GM23338 (cell line): ENCODE measurements around the gene SERPINH1. TPM values are rescaled to one million over a fixed set of nuclear protein-coding genes. Genes with fewer than 3 reads are reported as not detected.

Source experiments
- ATAC-seq: fragments of 200-7000 bp; cut with Tn5 transposase; 3 replicates; pipeline ENCODE4 v1.9.1; 2020
- DNase-seq: peaks from one replicate; pipeline ENCODE4 v3.0.0-alpha.2; 2015; ENCODE audit warnings: low spot score
- H2AFZ ChIP-seq: fragments of 200-600 bp; sonication (generic); 2 replicates; pipeline ENCODE4 v1.8.0; 2016; ENCODE audit warnings: antibody characterized with exemption, mild to moderate bottlenecking, moderate library complexity
- H3F3A ChIP-seq: fragments of 200-600 bp; sonication (generic); replicated peaks from 2 replicates; pipeline ENCODE4 v1.8.0; 2017; ENCODE audit warnings: antibody characterized with exemption, mixed run types, low read depth
- H3K27ac ChIP-seq: fragments of 200-600 bp; sonication (generic); 2 replicates; pipeline ENCODE4 v1.6.1; 2016; ENCODE audit warnings: low read depth
- H3K27me3 ChIP-seq: fragments of 200-600 bp; sonication (generic); 2 replicates; pipeline ENCODE4 v1.8.0; 2016; ENCODE audit warnings: mild to moderate bottlenecking, mixed run types, moderate library complexity; ENCODE audit not compliant: insufficient read depth
- H3K36me3 ChIP-seq: fragments of 200-600 bp; sonication (generic); 2 replicates; pipeline ENCODE4 v1.8.0; 2016; ENCODE audit warnings: mild to moderate bottlenecking; ENCODE audit not compliant: insufficient read depth
- H3K4me1 ChIP-seq: fragments of 200-600 bp; sonication (generic); 2 replicates; pipeline ENCODE4 v1.8.0; 2016; ENCODE audit warnings: mild to moderate bottlenecking, moderate library complexity; ENCODE audit not compliant: insufficient read depth
- H3K4me2 ChIP-seq: fragments of 200-600 bp; sonication (generic); 2 replicates; pipeline ENCODE4 v1.7.1; 2017; ENCODE audit warnings: mixed run types
- H3K4me3 ChIP-seq: fragments of 200-600 bp; sonication (generic); 2 replicates; pipeline ENCODE4 v1.6.1; 2016; ENCODE audit warnings: mixed run types
- H3K79me2 ChIP-seq: fragments of 200-600 bp; sonication (generic); replicated peaks from 2 replicates; pipeline ENCODE4 v1.8.0; 2017; ENCODE audit warnings: mild to moderate bottlenecking; ENCODE audit not compliant: insufficient read depth
- H3K9me2 ChIP-seq: fragments of 200-600 bp; sonication (generic); 2 replicates; pipeline ENCODE4 v1.8.0; 2017; ENCODE audit not compliant: insufficient read depth
- H4K20me1 ChIP-seq: fragments of 200-600 bp; sonication (generic); replicated peaks from 2 replicates; pipeline ENCODE4 v1.8.0; 2017; ENCODE audit warnings: mild to moderate bottlenecking; ENCODE audit not compliant: insufficient read depth
- H3K27ac Mint-ChIP-seq: 2 replicates; pipeline ENCODE4 v1.8.0; 2020; ENCODE audit warnings: inconsistent platforms, mild to moderate bottlenecking, moderate library complexity, mixed read lengths
- H3K27me3 Mint-ChIP-seq: 3 replicates; pipeline ENCODE4 v1.8.0; 2022; ENCODE audit warnings: low read depth, mild to moderate bottlenecking, moderate library complexity, mixed read lengths, inconsistent platforms; ENCODE audit not compliant: insufficient read depth, poor library complexity
- H3K36me3 Mint-ChIP-seq: 3 replicates; pipeline ENCODE4 v1.8.0; 2021; ENCODE audit warnings: low read depth, mild to moderate bottlenecking, inconsistent platforms, moderate library complexity, mixed read lengths
- H3K4me1 Mint-ChIP-seq: 3 replicates; pipeline ENCODE4 v1.8.0; 2020; ENCODE audit warnings: mild to moderate bottlenecking, inconsistent platforms, mixed read lengths
- H3K4me3 Mint-ChIP-seq: 3 replicates; pipeline ENCODE4 v1.8.0; 2021; ENCODE audit warnings: moderate library complexity, mild to moderate bottlenecking, inconsistent platforms, mixed read lengths
- H3K9me3 Mint-ChIP-seq: 3 replicates; pipeline ENCODE4 v1.8.0; 2020; ENCODE audit warnings: moderate library complexity, mild to moderate bottlenecking, inconsistent platforms, mixed read lengths
- ETS1 ChIP-seq: IDR thresholded peaks from 2 replicates; pipeline ENCODE4 v1.6.1; 2016; ENCODE audit warnings: antibody characterized with exemption
- EZH2 ChIP-seq: fragments of 200-600 bp; sonication (generic); IDR thresholded peaks from one replicate; pipeline ENCODE4 v1.8.0; 2017; ENCODE audit warnings: antibody characterized with exemption, mild to moderate bottlenecking, low read depth; ENCODE audit not compliant: unreplicated experiment
- JUNB ChIP-seq: IDR thresholded peaks from one replicate; pipeline ENCODE4 v1.6.1; 2016; ENCODE audit warnings: antibody characterized with exemption; ENCODE audit not compliant: unreplicated experiment
- POLR2AphosphoS5 ChIP-seq: IDR thresholded peaks from 2 replicates; pipeline ENCODE4 v1.6.1; 2016; ENCODE audit warnings: antibody characterized with exemption, low read depth
- REST ChIP-seq: IDR thresholded peaks from one replicate; pipeline ENCODE4 v1.6.1; 2018; ENCODE audit warnings: antibody characterized with exemption; ENCODE audit not compliant: unreplicated experiment
- STAT1 ChIP-seq: IDR thresholded peaks from one replicate; pipeline ENCODE4 v1.6.1; 2016; ENCODE audit warnings: antibody characterized with exemption; ENCODE audit not compliant: unreplicated experiment
- ZNF114 ChIP-seq: fragments of 250-450 bp; sonication (Bioruptor Pico); IDR thresholded peaks from 2 replicates; pipeline ENCODE4 v1.5.0; 2020; ENCODE audit warnings: mild to moderate bottlenecking, moderate library complexity
- ZNF462 ChIP-seq: fragments of 250-450 bp; sonication (Bioruptor Pico); IDR thresholded peaks from 2 replicates; pipeline ENCODE4 v1.5.0; 2020; ENCODE audit warnings: mild to moderate bottlenecking, moderate library complexity
- polyA plus RNA-seq: library from polyadenylated mRNA; unstranded; fragments of >200 nt; fragmentation: Nextera tagmentation; extraction: Ambion mirVana; gene quantifications from 2 replicates; pipeline ENCODE4 v1.2.1, GENCODE V29; 2016
- total RNA-seq: library from RNA; depleted of rRNA; stranded (reverse); fragments of >200 nt; shearing (Covaris generic); gene quantifications from 2 replicates; pipeline ENCODE4 v1.2.3, GENCODE V29; 2014

Gene SERPINH1
- total and polyA plus RNA-seq, 2 experiments from 2014 or later, result 238 to 1,217 TPM

- no peak for TF ChIP-seq ZNF462 (CRISPR knock-in tag)
- TF ChIP-seq EZH2, result no peak
- TF ChIP-seq ZNF114 (CRISPR knock-in tag), result no peak
- TF ChIP-seq ETS1, result no peak
- no peak for TF ChIP-seq JUNB
- TF ChIP-seq POLR2AphosphoS5, result no peak
Measured at GRCh38 chr11:75595429-75595828, 33.4 kb downstream of the SERPINH1 start (continued).

- Histone ChIP-seq H3K27ac (no peak overlapping the region), H3K4me1 (no peaks in the 10 kb centered on the region; the same call in 1 of the 2 replicates), H3K27me3 (no peaks in the 10 kb centered on the region), H3K36me3 (no peaks in the 10 kb centered on the region), H2AFZ (no peak overlapping the region; the same call in 1 of the 2 replicates), H3K4me3 (no peak overlapping the region), H3F3A (no peaks in the 10 kb centered on the region), H3K4me2 (no peak overlapping the region), H4K20me1 (no peaks in the 10 kb centered on the region), H3K79me2 (no peaks in the 10 kb centered on the region), H3K9me2 (no peaks in the 10 kb centered on the region)
- peaks cover 11% of the 10 kb centered on the region for H3K27me3 Mint-ChIP-seq
- no peak for DNase-seq
- TF ChIP-seq REST (no peak), STAT1 (no peak)
- H3K4me3 Mint-ChIP-seq, result no peak overlapping the region
- no peaks in the 10 kb centered on the region for H3K36me3 Mint-ChIP-seq
- ATAC-seq, result no peak
- peaks cover 26% of the 10 kb centered on the region for H3K4me1 Mint-ChIP-seq
- no peak overlapping the region for H3K27ac Mint-ChIP-seq
- no peaks in the 10 kb centered on the region for H3K9me3 Mint-ChIP-seq
Measured at GRCh38 chr11:75596914-75597313, 34.9 kb downstream of the SERPINH1 start.
